HL-60 (cell line): ENCODE measurements around the gene ERC2.

Experiments
- DNase-seq, 2 experiments: peaks; one replicate each; pipeline ENCODE4 v3.0.0-alpha.2; 2010 to 2020; ENCODE audit warnings: low read depth in 1 of 2, low spot score in 1 of 2
- H3K27ac ChIP-seq: fragments of 250-450 bp; sonication (Bioruptor Pico); replicated peaks from 2 replicates; pipeline ENCODE4 v1.5.1; 2020; ENCODE audit warnings: mild to moderate bottlenecking, moderate library complexity
- H3K27me3 ChIP-seq: fragments of 250-450 bp; sonication (Bioruptor Pico); 2 replicates; pipeline ENCODE4 v1.5.1; 2021; ENCODE audit warnings: mild to moderate bottlenecking, moderate library complexity; ENCODE audit not compliant: insufficient read depth, poor library complexity, severe bottlenecking
- H3K4me3 ChIP-seq: replicated peaks from 2 replicates; pipeline ENCODE4 v1.5.1; 2011; ENCODE audit warnings: mild to moderate bottlenecking, control low read depth, low read length; ENCODE audit not compliant: insufficient read depth
- GABPA ChIP-seq: IDR thresholded peaks from 2 replicates; pipeline ENCODE4 v1.6.1; 2012; ENCODE audit warnings: low read depth
- POLR2AphosphoS5 ChIP-seq: IDR thresholded peaks from 2 replicates; pipeline ENCODE4 v1.6.1; 2012; ENCODE audit warnings: low read depth
- REST ChIP-seq: IDR thresholded peaks from 2 replicates; pipeline ENCODE4 v1.6.1; 2012; ENCODE audit warnings: low read depth; ENCODE audit not compliant: insufficient replicate concordance
- SPI1 ChIP-seq: IDR thresholded peaks from 2 replicates; pipeline ENCODE4 v1.6.1; 2012; ENCODE audit warnings: low read depth, mild to moderate bottlenecking, borderline replicate concordance
- TF ChIP-seq, protein P1 (sequence below): IDR thresholded peaks from one replicate; pipeline ENCODE4 v1.5.1; 2011; ENCODE audit warnings: low read length, control low read depth, inconsistent platforms; ENCODE audit not compliant: insufficient read depth

ERC2 gene

DNA sequence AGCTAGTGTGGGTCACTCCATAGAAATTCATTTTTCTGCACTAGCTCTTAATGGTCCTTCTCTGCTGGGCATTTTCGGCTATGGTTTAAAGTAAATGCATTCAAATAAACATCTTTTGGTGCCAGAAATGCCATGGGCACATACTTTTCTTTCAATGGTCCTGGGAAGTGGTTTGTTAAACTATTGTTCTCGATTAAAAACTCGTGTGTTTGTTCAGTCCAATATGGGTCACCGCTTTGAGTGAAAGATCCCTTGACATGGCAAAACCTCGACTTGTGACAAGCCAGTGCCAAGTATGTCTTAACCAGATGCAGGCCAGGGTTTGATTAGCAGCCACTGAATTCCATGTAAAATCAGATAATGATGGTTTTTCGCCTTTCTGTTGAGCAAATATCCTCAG, 649.3 kb downstream of the ERC2 start:
- no peaks in the 10 kb centered on the region for H3K27me3 ChIP-seq
- TF ChIP-seq GABPA, result no peak
- TF ChIP-seq REST, result no peak
- TF ChIP-seq, protein P1, sequence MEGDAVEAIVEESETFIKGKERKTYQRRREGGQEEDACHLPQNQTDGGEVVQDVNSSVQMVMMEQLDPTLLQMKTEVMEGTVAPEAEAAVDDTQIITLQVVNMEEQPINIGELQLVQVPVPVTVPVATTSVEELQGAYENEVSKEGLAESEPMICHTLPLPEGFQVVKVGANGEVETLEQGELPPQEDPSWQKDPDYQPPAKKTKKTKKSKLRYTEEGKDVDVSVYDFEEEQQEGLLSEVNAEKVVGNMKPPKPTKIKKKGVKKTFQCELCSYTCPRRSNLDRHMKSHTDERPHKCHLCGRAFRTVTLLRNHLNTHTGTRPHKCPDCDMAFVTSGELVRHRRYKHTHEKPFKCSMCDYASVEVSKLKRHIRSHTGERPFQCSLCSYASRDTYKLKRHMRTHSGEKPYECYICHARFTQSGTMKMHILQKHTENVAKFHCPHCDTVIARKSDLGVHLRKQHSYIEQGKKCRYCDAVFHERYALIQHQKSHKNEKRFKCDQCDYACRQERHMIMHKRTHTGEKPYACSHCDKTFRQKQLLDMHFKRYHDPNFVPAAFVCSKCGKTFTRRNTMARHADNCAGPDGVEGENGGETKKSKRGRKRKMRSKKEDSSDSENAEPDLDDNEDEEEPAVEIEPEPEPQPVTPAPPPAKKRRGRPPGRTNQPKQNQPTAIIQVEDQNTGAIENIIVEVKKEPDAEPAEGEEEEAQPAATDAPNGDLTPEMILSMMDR, result no peak
- TF ChIP-seq POLR2AphosphoS5, result no peak
- TF ChIP-seq SPI1, result no peak
- no peak overlapping the region for H3K27ac ChIP-seq
- no peak for DNase-seq
- no peak overlapping the region for H3K4me3 ChIP-seq

DNA sequence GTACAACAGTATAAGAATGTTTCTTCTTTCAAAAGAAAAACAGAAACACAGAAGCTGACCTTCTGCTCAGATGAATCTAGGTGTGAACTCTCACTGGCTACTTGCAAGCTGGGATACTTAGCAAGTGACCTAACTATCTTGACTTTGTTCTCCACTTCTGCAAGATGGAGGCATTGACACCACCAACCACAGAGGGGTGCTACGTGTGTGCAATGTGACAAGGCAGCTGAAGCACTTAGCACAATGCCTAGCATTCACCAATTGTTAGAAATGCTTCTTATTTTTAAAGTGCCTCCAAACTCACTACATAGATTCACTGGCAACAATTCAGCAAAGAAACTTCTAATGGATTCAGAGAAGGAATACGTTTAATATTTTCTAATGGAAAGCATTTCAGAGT, 649.8 kb downstream of the ERC2 start:
- TF ChIP-seq GABPA (no peak), REST (no peak), SPI1 (no peak), POLR2AphosphoS5 (no peak)
- TF ChIP-seq, protein P1, result no peak
- Histone ChIP-seq H3K4me3 (no peak overlapping the region), H3K27me3 (no peaks in the 10 kb centered on the region), H3K27ac (no peak overlapping the region)
- DNase-seq, result no peak

GRCh38 chr3:55816794-55817576, 651.3 kb downstream of the ERC2 start:
- DNase-seq, result no peak
- no peaks in the 10 kb centered on the region for H3K27me3 ChIP-seq
- TF ChIP-seq, protein P1, result no peak
- TF ChIP-seq GABPA, result no peak
- TF ChIP-seq SPI1, result no peak
- TF ChIP-seq POLR2AphosphoS5, result no peak
- no peak for TF ChIP-seq REST
- no peak overlapping the region for H3K27ac ChIP-seq
- no peak overlapping the region for H3K4me3 ChIP-seq
